Measurements from ENCODE around the gene SRXN1. TPM values are rescaled to one million over a fixed set of nuclear protein-coding genes. Genes with fewer than 3 reads are reported as not detected.

Gene SRXN1
- polyA plus RNA-seq (2011; rRNA removed) (50.9 and 54.8 TPM in 2 replicates), polyA minus RNA-seq (2011; rRNA and poly(A)+ RNA removed) (31.0 and 40.9 TPM in 2 replicates)

GRCh38 chr20:653110-653589, at the start of gene SRXN1:
Gene SRXN1 (minus strand): TSS chr20:653200. CDS start chr20:653185, 15 bp downstream.
- peak; percentile 38 for TF ChIP-seq CTCF (IDR thresholded peaks at IDR 0.05; ENCODE audit: insufficient read depth, low read depth, low read length)
- H3K27me3 ChIP-seq (ENCODE audit: control insufficient read depth, insufficient read depth, low read length): no peaks in the 10 kb centered on the region
- POLR2A ChIA-PET: interaction anchor here (0.6 kb wide), 1 partner anchor 613 kb away, joined by 4 read pairs; no protein-coding TSS in a partner anchor
- peak; percentile 36 for DNase-seq (ENCODE audit: low read depth)
- peaks cover 14% of the 10 kb centered on the region for H3K36me3 ChIP-seq (ENCODE audit: control insufficient read depth, insufficient read depth, low read length)
- H3K4me3 ChIP-seq (ENCODE audit: low read depth, low read length): peak within 1 kb of the TSS; percentile 69
- CTCF ChIA-PET: interaction anchor here (0.9 to 2.3 kb wide), 3 partner anchors 8 to 86 kb away, joined by 3 to 17 read pairs (median 5); no protein-coding TSS in a partner anchor

- H3K36me3 ChIP-seq (ENCODE audit: control insufficient read depth, insufficient read depth, low read length): no peaks in the 10 kb centered on the region
- no peak for TF ChIP-seq CTCF (IDR thresholded peaks at IDR 0.05; ENCODE audit: insufficient read depth, low read depth, low read length)
- CTCF ChIA-PET: no interaction called here
- no peak overlapping the region for H3K4me3 ChIP-seq (ENCODE audit: low read depth, low read length)
- H3K27me3 ChIP-seq (ENCODE audit: control insufficient read depth, insufficient read depth, low read length): peaks cover 2% of the 10 kb centered on the region; the same call in 1 of the 2 replicates
- no peak for DNase-seq (ENCODE audit: low read depth)
- POLR2A ChIA-PET: no interaction called here
Measured at GRCh38 chr20:701401-702129, 48.6 kb upstream of the SRXN1 start.

- DNase-seq (ENCODE audit: low read depth): no peak
- TF ChIP-seq CTCF (IDR thresholded peaks at IDR 0.05; ENCODE audit: insufficient read depth, low read depth, low read length): no peak
- POLR2A ChIA-PET: no interaction called here
Measured at GRCh38 chr20:699811-700338, 46.9 kb upstream of the SRXN1 start.

GRCh38 chr20:699342-699741, 46.3 kb upstream of the SRXN1 start:
- H3K36me3 ChIP-seq (ENCODE audit: control insufficient read depth, insufficient read depth, low read length): no peaks in the 10 kb centered on the region
- no peak for TF ChIP-seq CTCF (IDR thresholded peaks at IDR 0.05; ENCODE audit: insufficient read depth, low read depth, low read length)
- H3K4me3 ChIP-seq (ENCODE audit: low read depth, low read length): no peak overlapping the region
- DNase-seq (ENCODE audit: low read depth): no peak
- ChIA-PET POLR2A (no interaction called here), CTCF (interaction anchor here (1.8 kb wide), 1 partner anchor 32 kb away, joined by 3 read pairs; no protein-coding TSS in a partner anchor)
- peaks cover 2% of the 10 kb centered on the region; the same call in 1 of the 2 replicates for H3K27me3 ChIP-seq (ENCODE audit: control insufficient read depth, insufficient read depth, low read length)

More at GRCh38 chr20:699811-700338, 46.9 kb upstream of the SRXN1 start:
- CTCF ChIA-PET: interaction anchor here (1.8 kb wide), 1 partner anchor 33 kb away, joined by 3 read pairs; no protein-coding TSS in a partner anchor
- Histone ChIP-seq H3K4me3 (ENCODE audit: low read depth, low read length) (no peak overlapping the region), H3K36me3 (ENCODE audit: control insufficient read depth, insufficient read depth, low read length) (no peaks in the 10 kb centered on the region), H3K27me3 (ENCODE audit: control insufficient read depth, insufficient read depth, low read length) (peaks cover 2% of the 10 kb centered on the region; the same call in 1 of the 2 replicates)

GRCh38 chr20:698276-698675, 45.3 kb upstream of the SRXN1 start:
- no peak overlapping the region for H3K4me3 ChIP-seq (ENCODE audit: low read depth, low read length)
- POLR2A ChIA-PET: no interaction called here
- no peaks in the 10 kb centered on the region for H3K36me3 ChIP-seq (ENCODE audit: control insufficient read depth, insufficient read depth, low read length)
- CTCF ChIA-PET: no interaction called here
- DNase-seq (ENCODE audit: low read depth): no peak
- H3K27me3 ChIP-seq (ENCODE audit: control insufficient read depth, insufficient read depth, low read length): peaks cover 2% of the 10 kb centered on the region; the same call in 1 of the 2 replicates
- no peak for TF ChIP-seq CTCF (IDR thresholded peaks at IDR 0.05; ENCODE audit: insufficient read depth, low read depth, low read length)
